Amygdala (tissue), 56 donors: ENCODE measurements around the gene C3orf22.
"Not testable (repeated sequence)": the region's sequence is repeated elsewhere in the genome, so short reads cannot be mapped to it uniquely, and the experiment has no call there.

ENCODE experiments used
- DNase-seq, 56 donors: peaks; one replicate each; lab custom pipeline; 2025; lab: John Stamatoyannopoulos, UW

C3orf22 gene

GRCh38 chr3:126544596-126545281 is 14.0 kb downstream of the C3orf22 start:
- no peak for DNase-seq

GRCh38 chr3:126543457-126544061 is 15.2 kb downstream of the C3orf22 start:
- DNase-seq = no peak

GRCh38 chr3:126542340-126543241 is 16.1 kb downstream of the C3orf22 start:
- DNase-seq = no peak

- no peak for DNase-seq
These were observed 16.9 kb downstream of the C3orf22 start for GRCh38 chr3:126541628-126542339.

GRCh38 chr3:126540951-126541627 is 17.6 kb downstream of the C3orf22 start:
- no peak for DNase-seq

GRCh38 chr3:126540342-126540849 is 18.3 kb downstream of the C3orf22 start:
- DNase-seq = peak in 2 of 56 donors; percentile 28 to 35

GRCh38 chr3:126539558-126540250 is 19.0 kb downstream of the C3orf22 start:
- DNase-seq = no peak

GRCh38 chr3:126538966-126539365 is 19.8 kb downstream of the C3orf22 start:
- DNase-seq = no peak

GRCh38 chr3:126538316-126538715 is 20.4 kb downstream of the C3orf22 start:
- no peak for DNase-seq

GRCh38 chr3:126537730-126538281 is 20.9 kb downstream of the C3orf22 start:
- no peak for DNase-seq

GRCh38 chr3:126537116-126537729 is 21.5 kb downstream of the C3orf22 start:
- no peak for DNase-seq

- no peak for DNase-seq
These were observed 22.6 kb downstream of the C3orf22 start for GRCh38 chr3:126536126-126536525.

- DNase-seq = no peak
These were observed 23.1 kb downstream of the C3orf22 start for GRCh38 chr3:126535636-126536035.

- DNase-seq = not testable (repeated sequence)
These were observed 24.0 kb downstream of the C3orf22 start for GRCh38 chr3:126534716-126535115.

- DNase-seq = no peak
These were observed 25.2 kb downstream of the C3orf22 start for GRCh38 chr3:126533506-126533905.

GRCh38 chr3:126531051-126531330 is 27.7 kb downstream of the C3orf22 start:
- DNase-seq = no peak

- peak in 5 of 56 donors; percentile 12 to 23 (median 22) for DNase-seq
These were observed 28.3 kb downstream of the C3orf22 start for GRCh38 chr3:126530171-126531050.
